Caco-2 (cell line): ENCODE results near the gene CYP24A1. TPM values are rescaled to one million over a fixed set of nuclear protein-coding genes. Genes with fewer than 3 reads are reported as not detected.

Experiments used
- BruUV-seq: library from RNA; stranded (reverse); fragments of 400-500 nt; replicated peaks from 2 replicates; lab custom pipeline; 2021; lab: Mats Ljungman, UMichigan
- CTCF ChIA-PET: fragments of 300-600 bp; sonication (Branson Sonifier 250); formaldehyde crosslinking; loops from one replicate; lab custom pipeline; 2022; ENCODE audit warnings: antibody characterized with exemption; lab: Charles Lee
- POLR2A ChIA-PET: fragments of 300-600 bp; sonication (Branson Sonifier 250); formaldehyde crosslinking; loops from one replicate; lab custom pipeline; 2022; ENCODE audit warnings: antibody characterized with exemption; lab: Charles Lee
- DNase-seq, 2 experiments: peaks; one replicate each; pipeline versions ENCODE4 v3.0.0 to v3.0.0-alpha.2; 2020 to 2022
- H3K27me3 ChIP-seq: replicated peaks from 2 replicates; pipeline ENCODE4 v1.6.0; 2011; ENCODE audit warnings: low read length; ENCODE audit not compliant: control insufficient read depth, insufficient read depth
- H3K36me3 ChIP-seq: 2 replicates; pipeline ENCODE4 v1.5.1; 2011; ENCODE audit warnings: low read length; ENCODE audit not compliant: control insufficient read depth, insufficient read depth
- H3K4me1 ChIP-seq: fragments of 250-450 bp; sonication (Bioruptor Pico); 2 replicates; pipeline ENCODE4 v1.5.1; 2020; ENCODE audit warnings: mild to moderate bottlenecking
- H3K4me3 ChIP-seq: 2 replicates; pipeline ENCODE4 v1.5.1; 2011; ENCODE audit warnings: low read depth, mild to moderate bottlenecking, control low read depth, low read length
- H3K9me3 ChIP-seq: fragments of 250-450 bp; sonication (Bioruptor Pico); 2 replicates; pipeline ENCODE4 v1.5.1; 2020; ENCODE audit warnings: mild to moderate bottlenecking, moderate library complexity
- H3K27ac Mint-ChIP-seq: one replicate; pipeline ENCODE4 v1.8.0; 2022; ENCODE audit warnings: mixed read lengths; ENCODE audit not compliant: unreplicated experiment
- H3K27me3 Mint-ChIP-seq: one replicate; pipeline ENCODE4 v1.8.0; 2022; ENCODE audit warnings: mixed read lengths; ENCODE audit not compliant: insufficient read depth, unreplicated experiment
- H3K36me3 Mint-ChIP-seq: one replicate; pipeline ENCODE4 v1.8.0; 2022; ENCODE audit warnings: mild to moderate bottlenecking, mixed read lengths; ENCODE audit not compliant: insufficient read depth, unreplicated experiment
- H3K4me1 Mint-ChIP-seq: one replicate; pipeline ENCODE4 v1.8.0; 2022; ENCODE audit warnings: low read depth, mixed read lengths; ENCODE audit not compliant: unreplicated experiment
- H3K4me3 Mint-ChIP-seq: one replicate; pipeline ENCODE4 v1.8.0; 2022; ENCODE audit warnings: mild to moderate bottlenecking, moderate library complexity, mixed read lengths; ENCODE audit not compliant: unreplicated experiment
- H3K9me3 Mint-ChIP-seq: one replicate; pipeline ENCODE4 v1.8.0; 2022; ENCODE audit warnings: mixed read lengths; ENCODE audit not compliant: unreplicated experiment
- intact Hi-C: fragments of 100-400 bp; cut with micrococcal nuclease; formaldehyde crosslinking; loops from one replicate; pipeline ENCODE4 v1.10.0; 2022; ENCODE audit not compliant: unreplicated experiment
- total RNA-seq: library from RNA; stranded (reverse); gene quantifications from 2 replicates; pipeline ENCODE4 v1.2.3, GENCODE V29; 2022
- TF ChIP-seq, protein P1 (sequence below), 2 experiments: fragments of 200-600 bp in 1 of 2; IDR thresholded peaks; 1 replicate in 1 of 2; 2 replicates in 1 of 2; pipeline versions ENCODE4 v1.5.1 to v1.8.0; 2011 to 2022; ENCODE audit warnings: antibody characterized with exemption in 1 of 2, control low read depth in 1 of 2, inconsistent platforms in 1 of 2, low read depth in 1 of 2, low read length in 1 of 2, mild to moderate bottlenecking in 1 of 2, moderate library complexity in 1 of 2; ENCODE audit not compliant: insufficient read depth in 1 of 2, severe bottlenecking in 1 of 2, unreplicated experiment in 1 of 2

CYP24A1 gene
- total RNA-seq, 1 experiment from 2014 or later: 3.7 TPM

- no peak overlapping the region for H3K4me3 Mint-ChIP-seq
These were observed 26.9 kb upstream of the CYP24A1 start for GRCh38 chr20:54200487-54201267.

GRCh38 chr20:54199721-54200176 is 26.0 kb upstream of the CYP24A1 start:
- ChIA-PET POLR2A (interaction anchor here (0.6 kb wide), 1 partner anchor 132 kb away, joined by 5 read pairs; no protein-coding TSS in a partner anchor), CTCF (interaction anchor here (0.6 to 6.0 kb wide), 8 partner anchors 8 to 108 kb away, joined by 3 to 84 read pairs (median 7); partner anchors contain the start of gene PFDN4)
- Mint-ChIP-seq H3K36me3 (no peaks in the 10 kb centered on the region), H3K4me3 (no peak overlapping the region), H3K4me1 (peaks cover 11% of the 10 kb centered on the region), H3K9me3 (no peaks in the 10 kb centered on the region), H3K27me3 (peaks cover 9% of the 10 kb centered on the region), H3K27ac (no peak overlapping the region)
- no peaks in the 10 kb centered on the region for H3K9me3 ChIP-seq
- no peak overlapping the region for H3K4me3 ChIP-seq
- no TSS peak for BruUV-seq
- DNase-seq: peak; percentile 84 to 91
- TF ChIP-seq, protein P1, sequence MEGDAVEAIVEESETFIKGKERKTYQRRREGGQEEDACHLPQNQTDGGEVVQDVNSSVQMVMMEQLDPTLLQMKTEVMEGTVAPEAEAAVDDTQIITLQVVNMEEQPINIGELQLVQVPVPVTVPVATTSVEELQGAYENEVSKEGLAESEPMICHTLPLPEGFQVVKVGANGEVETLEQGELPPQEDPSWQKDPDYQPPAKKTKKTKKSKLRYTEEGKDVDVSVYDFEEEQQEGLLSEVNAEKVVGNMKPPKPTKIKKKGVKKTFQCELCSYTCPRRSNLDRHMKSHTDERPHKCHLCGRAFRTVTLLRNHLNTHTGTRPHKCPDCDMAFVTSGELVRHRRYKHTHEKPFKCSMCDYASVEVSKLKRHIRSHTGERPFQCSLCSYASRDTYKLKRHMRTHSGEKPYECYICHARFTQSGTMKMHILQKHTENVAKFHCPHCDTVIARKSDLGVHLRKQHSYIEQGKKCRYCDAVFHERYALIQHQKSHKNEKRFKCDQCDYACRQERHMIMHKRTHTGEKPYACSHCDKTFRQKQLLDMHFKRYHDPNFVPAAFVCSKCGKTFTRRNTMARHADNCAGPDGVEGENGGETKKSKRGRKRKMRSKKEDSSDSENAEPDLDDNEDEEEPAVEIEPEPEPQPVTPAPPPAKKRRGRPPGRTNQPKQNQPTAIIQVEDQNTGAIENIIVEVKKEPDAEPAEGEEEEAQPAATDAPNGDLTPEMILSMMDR (IDR thresholded peaks at IDR 0.05; ENCODE audit: insufficient read depth in 1 of 2, low read depth in 1 of 2, low read length in 1 of 2, severe bottlenecking in 1 of 2, unreplicated experiment in 1 of 2): peak; percentile 99
- H3K36me3 ChIP-seq: no peaks in the 10 kb centered on the region
- intact Hi-C loops: loop anchor here (1.0 to 5.0 kb wide), 4 partner anchors 67 to 622 kb away; no protein-coding TSS in a partner anchor
- no peaks in the 10 kb centered on the region; the same call in 1 of the 2 replicates for H3K27me3 ChIP-seq
- H3K4me1 ChIP-seq: peaks cover 6% of the 10 kb centered on the region; the same call in 1 of the 2 replicates

More at GRCh38 chr20:54200487-54201267, 26.9 kb upstream of the CYP24A1 start:
- Mint-ChIP-seq H3K4me1 (peaks cover 7% of the 10 kb centered on the region), H3K9me3 (no peaks in the 10 kb centered on the region), H3K36me3 (no peaks in the 10 kb centered on the region), H3K27me3 (peaks cover 8% of the 10 kb centered on the region), H3K27ac (no peak overlapping the region)
- H3K4me1 ChIP-seq: peaks cover 6% of the 10 kb centered on the region; the same call in 1 of the 2 replicates
- CTCF ChIA-PET: interaction anchor here (0.6 to 6.0 kb wide), 12 partner anchors 8 to 422 kb away, joined by 3 to 84 read pairs (median 5); partner anchors contain the start of gene PFDN4
- TF ChIP-seq, protein P1 (IDR thresholded peaks at IDR 0.05; ENCODE audit: insufficient read depth in 1 of 2, low read depth in 1 of 2, low read length in 1 of 2, severe bottlenecking in 1 of 2, unreplicated experiment in 1 of 2): no peak
- peak; percentile 61 to 70 for DNase-seq
- no peak overlapping the region for H3K4me3 ChIP-seq
- POLR2A ChIA-PET: no interaction called here
- H3K27me3 ChIP-seq: no peaks in the 10 kb centered on the region; the same call in 1 of the 2 replicates
- no TSS peak for BruUV-seq
- no peaks in the 10 kb centered on the region for H3K9me3 ChIP-seq
- no peaks in the 10 kb centered on the region for H3K36me3 ChIP-seq
- intact Hi-C loops: no loop called here

DNA sequence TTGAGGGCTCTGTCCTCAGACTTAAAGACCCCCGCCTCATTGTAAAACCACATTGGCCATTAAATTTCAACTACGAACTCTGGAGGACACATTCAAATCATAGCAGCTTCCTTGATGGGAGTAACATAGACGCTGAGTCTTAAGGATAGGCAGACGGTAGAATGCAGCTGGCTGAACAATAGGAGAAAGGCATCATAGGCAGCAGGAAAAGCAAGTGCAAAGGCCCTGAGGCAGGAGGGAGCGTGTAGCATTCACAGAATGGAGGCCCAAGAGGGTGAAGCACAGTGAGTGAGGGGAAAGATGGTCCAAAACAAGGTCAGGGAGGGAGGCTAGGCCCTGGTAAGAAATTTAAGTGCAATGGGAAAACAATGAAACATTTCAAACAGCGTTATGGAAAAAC is 25.5 kb upstream of the CYP24A1 start:
- CTCF ChIA-PET: interaction anchor here (0.9 to 6.0 kb wide), 6 partner anchors 9 to 108 kb away, joined by 3 to 84 read pairs (median 7); partner anchors contain the start of gene PFDN4
- no peak overlapping the region for H3K4me3 Mint-ChIP-seq
- peaks cover 9% of the 10 kb centered on the region for H3K27me3 Mint-ChIP-seq
- H3K36me3 ChIP-seq: no peaks in the 10 kb centered on the region
- intact Hi-C loops: loop anchor here (1.0 to 5.0 kb wide), 4 partner anchors 66 to 622 kb away; no protein-coding TSS in a partner anchor
- H3K27ac Mint-ChIP-seq: no peak overlapping the region
- H3K4me1 Mint-ChIP-seq: peaks cover 11% of the 10 kb centered on the region
- peaks cover 6% of the 10 kb centered on the region; the same call in 1 of the 2 replicates for H3K4me1 ChIP-seq
- TF ChIP-seq, protein P1 (IDR thresholded peaks at IDR 0.05; ENCODE audit: insufficient read depth in 1 of 2, low read depth in 1 of 2, low read length in 1 of 2, severe bottlenecking in 1 of 2, unreplicated experiment in 1 of 2): no peak
- DNase-seq: no peak
- no peaks in the 10 kb centered on the region; the same call in 1 of the 2 replicates for H3K27me3 ChIP-seq
- H3K4me3 ChIP-seq: no peak overlapping the region
- no peaks in the 10 kb centered on the region for H3K36me3 Mint-ChIP-seq
- H3K9me3 Mint-ChIP-seq: no peaks in the 10 kb centered on the region
- no TSS peak for BruUV-seq
- H3K9me3 ChIP-seq: no peaks in the 10 kb centered on the region
- POLR2A ChIA-PET: interaction anchor here (0.6 kb wide), 1 partner anchor 132 kb away, joined by 5 read pairs; no protein-coding TSS in a partner anchor
